Endothelial cell of umbilical vein (primary cell): ENCODE results near the gene ESYT2.

Experiments used
- CTCF ChIP-seq, 2 donors: IDR thresholded peaks; 1 replicate in 1 of 2; 2 replicates in 1 of 2; pipeline ENCODE4 v1.5.1; 2011; ENCODE audit warnings: low read length in 2 of 2, mild to moderate bottlenecking in 2 of 2, moderate library complexity in 2 of 2, control low read depth in 1 of 2, inconsistent platforms in 1 of 2, low read depth in 1 of 2; ENCODE audit not compliant: insufficient read depth in 1 of 2; ENCODE audit errors: extremely low read depth in 1 of 2
- EZH2 ChIP-seq: IDR thresholded peaks from 2 replicates; pipeline ENCODE4 v1.6.1; 2012; ENCODE audit warnings: borderline replicate concordance, low read depth, mild to moderate bottlenecking, moderate library complexity, low read length, inconsistent platforms; ENCODE audit not compliant: severe bottlenecking
- POLR2A ChIP-seq: IDR thresholded peaks from 2 replicates; pipeline ENCODE4 v1.6.1; 2012; ENCODE audit warnings: low read depth, mild to moderate bottlenecking, control low read depth, low read length
- POLR2AphosphoS5 ChIP-seq: IDR thresholded peaks from 2 replicates; pipeline ENCODE4 v1.6.1; 2012; ENCODE audit warnings: low read depth, mild to moderate bottlenecking, control low read depth, low read length, moderate library complexity; ENCODE audit not compliant: insufficient read depth

- TF ChIP-seq CTCF (IDR thresholded peaks at IDR 0.05; ENCODE audit: extremely low read depth in 1 of 2, insufficient read depth in 1 of 2, low read depth in 1 of 2, low read length in 2 of 2) (no peak), POLR2AphosphoS5 (no peak), POLR2A (no peak), EZH2 (no peak)
These were observed 96.7 kb downstream of the ESYT2 start for GRCh38 chr7:158732494-158733219.
